Endodermal cell (in vitro differentiated cells): ENCODE data around the gene KIF3A. TPM values are rescaled to one million over a fixed set of nuclear protein-coding genes. Genes with fewer than 3 reads are reported as not detected.

ENCODE experiments used
- DNase-seq: peaks from one replicate; pipeline ENCODE4 v3.0.0-alpha.2; 2017
- H3K27ac ChIP-seq: 2 replicates; pipeline ENCODE4 v1.5.1; 2013; ENCODE audit warnings: mild to moderate bottlenecking, low read depth, low read length, moderate library complexity
- H3K27me3 ChIP-seq: 2 replicates; pipeline ENCODE4 v1.6.1; 2013; ENCODE audit warnings: mild to moderate bottlenecking, low read length, moderate library complexity; ENCODE audit not compliant: insufficient read depth, control insufficient read depth, poor library complexity, severe bottlenecking
- H3K36me3 ChIP-seq: 2 replicates; pipeline ENCODE4 v1.7.0; 2013; ENCODE audit warnings: mild to moderate bottlenecking, low read length, moderate library complexity; ENCODE audit not compliant: control insufficient read depth, insufficient read depth
- H3K4me1 ChIP-seq: one replicate; pipeline ENCODE4 v1.7.0; 2013; ENCODE audit warnings: low read length; ENCODE audit not compliant: control insufficient read depth, insufficient read depth
- H3K4me3 ChIP-seq: 2 replicates; pipeline ENCODE4 v1.5.1; 2013; ENCODE audit warnings: mild to moderate bottlenecking, low read length, moderate library complexity
- H3K9ac ChIP-seq: 2 replicates; pipeline ENCODE4 v1.6.1; 2013; ENCODE audit warnings: mild to moderate bottlenecking, low read length, moderate library complexity; ENCODE audit not compliant: poor library complexity, severe bottlenecking; ENCODE audit errors: extremely low read depth
- H3K9me3 ChIP-seq: 2 replicates; pipeline ENCODE4 v1.6.1; 2013; ENCODE audit warnings: mild to moderate bottlenecking, low read length, moderate library complexity; ENCODE audit not compliant: control insufficient read depth
- H3K27ac Mint-ChIP-seq: 2 replicates; pipeline ENCODE4 v1.8.0; 2020; ENCODE audit warnings: mixed read lengths
- H3K27me3 Mint-ChIP-seq: 2 replicates; pipeline ENCODE4 v1.8.0; 2021; ENCODE audit warnings: mild to moderate bottlenecking, mixed read lengths; ENCODE audit not compliant: insufficient read depth
- H3K36me3 Mint-ChIP-seq: 2 replicates; pipeline ENCODE4 v1.8.0; 2020; ENCODE audit warnings: low read depth, mixed read lengths
- H3K4me1 Mint-ChIP-seq: 2 replicates; pipeline ENCODE4 v1.8.0; 2020; ENCODE audit warnings: mixed read lengths
- H3K4me3 Mint-ChIP-seq: 2 replicates; pipeline ENCODE4 v1.8.0; 2020; ENCODE audit warnings: mild to moderate bottlenecking, moderate library complexity, mixed read lengths
- H3K9me3 Mint-ChIP-seq: 2 replicates; pipeline ENCODE4 v1.8.0; 2020; ENCODE audit warnings: mild to moderate bottlenecking, mixed read lengths
- WGBS, 2 experiments: methylation state at CpG; one replicate each; pipeline versions ENCODE4 v1.1.5 to v1.1.7; 2013; ENCODE audit warnings: missing lambda C conversion rate in 2 of 2, mixed read lengths in 1 of 2; ENCODE audit not compliant: insufficient coverage in 1 of 2, insufficient read length in 1 of 2; 5-methylcytosine and 5-hydroxymethylcytosine counted together
- total RNA-seq, 2 donors: library from RNA; stranded (reverse); fragmentation: NEBNext Ultra II Directional in 1 of 2; extraction: Animal tissue kit (Norgen Biotek cat#: 25700) in 1 of 2; gene quantifications; 2 replicates in 1 of 2; 3 replicates in 1 of 2; pipeline ENCODE4 v1.2.1, GENCODE V29; 2021
- TF ChIP-seq, protein P1 (sequence below): fragments of 200-600 bp; sonication (generic); conservative IDR thresholded peaks from 2 replicates; pipeline ENCODE4 v1.5.0; 2021; ENCODE audit warnings: antibody characterized with exemption, mild to moderate bottlenecking

Gene KIF3A
- total RNA-seq, 2 donors from 2014 or later = 19.6 to 25.2 TPM

DNA sequence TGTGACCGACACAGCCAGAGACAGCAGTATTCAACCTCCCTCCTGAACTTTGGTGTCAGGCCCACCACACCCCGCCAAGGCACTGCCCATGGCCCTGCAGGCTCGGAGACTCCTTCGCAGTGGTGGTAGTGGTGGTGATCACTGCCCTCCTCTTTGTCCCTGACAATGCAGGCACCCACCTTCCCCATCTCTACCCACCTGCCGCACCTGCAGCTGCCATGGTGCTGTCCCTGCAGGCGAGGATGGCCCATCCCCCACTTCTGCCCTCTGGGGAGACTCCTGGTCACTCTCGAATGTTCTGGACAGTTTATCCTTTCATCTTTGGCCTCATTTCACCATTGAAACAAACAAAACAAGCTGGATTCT lies 67.9 kb downstream of the KIF3A start:
- 95% methylated on average over 2 to 7 of the region's 7 CpGs for WGBS, 2 experiments
- peaks cover 23% of the 10 kb centered on the region for H3K4me1 Mint-ChIP-seq
- TF ChIP-seq, protein P1, sequence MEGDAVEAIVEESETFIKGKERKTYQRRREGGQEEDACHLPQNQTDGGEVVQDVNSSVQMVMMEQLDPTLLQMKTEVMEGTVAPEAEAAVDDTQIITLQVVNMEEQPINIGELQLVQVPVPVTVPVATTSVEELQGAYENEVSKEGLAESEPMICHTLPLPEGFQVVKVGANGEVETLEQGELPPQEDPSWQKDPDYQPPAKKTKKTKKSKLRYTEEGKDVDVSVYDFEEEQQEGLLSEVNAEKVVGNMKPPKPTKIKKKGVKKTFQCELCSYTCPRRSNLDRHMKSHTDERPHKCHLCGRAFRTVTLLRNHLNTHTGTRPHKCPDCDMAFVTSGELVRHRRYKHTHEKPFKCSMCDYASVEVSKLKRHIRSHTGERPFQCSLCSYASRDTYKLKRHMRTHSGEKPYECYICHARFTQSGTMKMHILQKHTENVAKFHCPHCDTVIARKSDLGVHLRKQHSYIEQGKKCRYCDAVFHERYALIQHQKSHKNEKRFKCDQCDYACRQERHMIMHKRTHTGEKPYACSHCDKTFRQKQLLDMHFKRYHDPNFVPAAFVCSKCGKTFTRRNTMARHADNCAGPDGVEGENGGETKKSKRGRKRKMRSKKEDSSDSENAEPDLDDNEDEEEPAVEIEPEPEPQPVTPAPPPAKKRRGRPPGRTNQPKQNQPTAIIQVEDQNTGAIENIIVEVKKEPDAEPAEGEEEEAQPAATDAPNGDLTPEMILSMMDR = no peak
- no peaks in the 10 kb centered on the region for H3K9me3 Mint-ChIP-seq
- no peak overlapping the region for H3K27ac Mint-ChIP-seq
- H3K27me3 Mint-ChIP-seq = no peaks in the 10 kb centered on the region
- H3K27ac ChIP-seq = no peak overlapping the region
- H3K9me3 ChIP-seq = no peaks in the 10 kb centered on the region
- DNase-seq = no peak
- no peaks in the 10 kb centered on the region for H3K27me3 ChIP-seq
- H3K36me3 ChIP-seq = no peaks in the 10 kb centered on the region
- H3K9ac ChIP-seq = no peak overlapping the region
- H3K36me3 Mint-ChIP-seq = no peaks in the 10 kb centered on the region
- peaks cover 10% of the 10 kb centered on the region for H3K4me1 ChIP-seq
- H3K4me3 Mint-ChIP-seq = no peak overlapping the region
- no peak overlapping the region for H3K4me3 ChIP-seq

DNA sequence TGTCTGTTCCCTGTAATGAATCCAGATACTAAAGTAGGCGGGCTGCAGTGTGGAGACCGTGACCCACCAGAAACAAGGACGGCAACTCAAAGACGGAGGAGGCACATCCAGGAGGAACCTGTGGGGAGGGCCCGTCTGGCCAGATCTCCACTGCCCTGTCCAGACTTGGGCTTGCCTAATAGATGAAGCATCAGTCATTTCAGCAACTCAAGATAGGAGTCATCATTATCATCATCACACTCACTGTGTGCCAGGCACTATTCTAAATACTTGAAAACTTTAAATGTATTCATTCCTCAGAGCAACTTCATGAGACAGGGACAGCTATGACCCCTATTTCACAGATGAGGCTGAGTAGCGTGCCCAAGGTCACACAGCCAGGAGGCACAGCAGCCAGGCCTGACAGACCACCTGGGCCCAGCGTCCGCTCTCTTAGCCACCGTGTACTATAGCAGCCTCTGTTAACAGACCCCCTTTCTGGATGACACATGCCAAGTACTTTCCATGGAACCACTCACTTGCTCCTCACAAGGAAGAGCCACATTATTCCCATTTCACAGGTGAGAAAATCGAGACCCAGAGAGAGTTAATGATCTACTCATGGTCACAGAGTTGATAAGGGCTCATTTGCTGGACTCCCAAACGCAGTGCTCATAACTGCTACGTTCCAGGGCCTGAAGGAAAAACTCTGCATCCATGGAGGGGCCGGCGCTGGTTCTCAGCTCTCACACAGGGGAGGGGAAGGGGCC lies 68.5 kb downstream of the KIF3A start:
- Mint-ChIP-seq H3K36me3 (no peaks in the 10 kb centered on the region), H3K9me3 (no peaks in the 10 kb centered on the region), H3K27me3 (no peaks in the 10 kb centered on the region), H3K27ac (no peak overlapping the region), H3K4me1 (peaks cover 22% of the 10 kb centered on the region), H3K4me3 (no peak overlapping the region)
- Histone ChIP-seq H3K4me3 (no peak overlapping the region), H3K9ac (no peak overlapping the region), H3K9me3 (no peaks in the 10 kb centered on the region), H3K36me3 (no peaks in the 10 kb centered on the region), H3K27ac (no peak overlapping the region), H3K27me3 (no peaks in the 10 kb centered on the region), H3K4me1 (peaks cover 10% of the 10 kb centered on the region)
- 94 to 100% methylated on average over 7 to 14 of the region's 14 CpGs for WGBS, 2 experiments
- DNase-seq = no peak
- TF ChIP-seq, protein P1 = no peak

DNA sequence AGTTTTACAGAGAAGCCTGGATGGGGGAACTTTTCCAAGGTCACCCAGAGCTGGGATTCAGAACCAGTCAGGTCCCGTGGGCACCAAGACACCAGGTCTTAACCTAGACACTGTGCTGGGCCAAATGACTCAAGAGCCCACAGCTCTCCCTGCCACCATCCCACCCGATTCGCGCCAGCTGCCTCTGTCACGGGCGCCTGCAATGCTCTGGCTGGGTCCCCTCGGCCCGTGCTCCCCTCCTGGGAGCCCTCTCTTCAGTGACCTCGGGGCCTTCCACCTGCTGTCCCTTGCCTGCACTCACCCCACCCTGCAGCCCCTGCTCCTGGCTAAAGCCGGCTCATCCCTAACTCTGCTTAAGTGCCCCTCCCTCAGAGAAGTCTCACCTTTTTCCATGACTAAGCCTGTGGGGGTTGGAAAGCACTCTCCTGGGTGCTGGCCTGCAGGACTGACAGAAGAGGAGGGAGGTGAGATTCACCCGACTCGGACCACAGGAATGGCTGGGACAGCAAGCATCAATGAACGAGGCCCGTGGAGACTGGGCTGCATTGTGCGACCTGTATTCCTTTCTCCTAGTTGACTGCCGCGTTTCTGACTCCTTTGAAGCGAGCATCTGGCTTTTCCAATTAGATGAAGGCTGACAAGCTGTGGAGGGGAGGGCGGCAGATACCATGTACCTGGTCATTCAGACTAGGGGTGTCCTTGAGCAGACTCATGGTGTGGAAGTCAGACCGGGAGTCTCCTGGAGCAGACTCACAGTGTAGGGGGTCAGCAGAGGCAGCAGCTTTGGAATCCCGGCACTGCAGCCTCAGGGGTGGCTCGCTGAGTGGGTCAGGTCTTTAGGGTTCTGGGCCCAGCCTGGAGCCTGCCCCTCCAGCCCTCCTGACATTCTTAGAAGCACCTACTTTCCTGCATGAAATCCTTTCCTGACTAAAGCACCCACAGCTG lies 69.3 kb downstream of the KIF3A start:
- H3K4me3 Mint-ChIP-seq = no peak overlapping the region
- H3K4me3 ChIP-seq = no peak overlapping the region
- no peaks in the 10 kb centered on the region for H3K9me3 Mint-ChIP-seq
- H3K36me3 ChIP-seq = no peaks in the 10 kb centered on the region
- H3K27ac Mint-ChIP-seq = no peak overlapping the region
- H3K36me3 Mint-ChIP-seq = no peaks in the 10 kb centered on the region
- H3K9me3 ChIP-seq = no peaks in the 10 kb centered on the region
- no peaks in the 10 kb centered on the region for H3K27me3 Mint-ChIP-seq
- WGBS, 2 experiments = 80 to 82% methylated on average over 17 to 22 of the region's 22 CpGs
- peaks cover 9% of the 10 kb centered on the region for H3K4me1 ChIP-seq
- H3K27ac ChIP-seq = no peak overlapping the region
- peaks cover 21% of the 10 kb centered on the region for H3K4me1 Mint-ChIP-seq
- no peaks in the 10 kb centered on the region for H3K27me3 ChIP-seq
- TF ChIP-seq, protein P1 = no peak
- DNase-seq = no peak
- no peak overlapping the region for H3K9ac ChIP-seq
